Activated CD8-positive, alpha-beta memory T cell treated with anti-CD3 and anti-CD28 coated beads for 24 hours (primary cell): ENCODE measurements around the gene CBX3.
"Not testable (repeated sequence)": the region's sequence is repeated elsewhere in the genome, so short reads cannot be mapped to it uniquely, and the experiment has no call there.

Experiments used
- DNase-seq: peaks from one replicate; pipeline ENCODE4 v3.0.0-alpha.2; 2020

CBX3 gene

GRCh38 chr7:26208040-26208439 is 6.5 kb downstream of the CBX3 start:
- no peak for DNase-seq

GRCh38 chr7:26212921-26213718 is 11.6 kb downstream of the CBX3 start:
- no peak for DNase-seq

- DNase-seq: no peak
Observed at GRCh38 chr7:26213807-26214515, 12.4 kb downstream of the CBX3 start.

- DNase-seq: no peak
Observed at GRCh38 chr7:26216049-26216448, 14.5 kb downstream of the CBX3 start.

GRCh38 chr7:26224359-26224758 is 22.8 kb downstream of the CBX3 start:
- DNase-seq: no peak

- DNase-seq: no peak
Observed at GRCh38 chr7:26227987-26228386, 26.4 kb downstream of the CBX3 start.

GRCh38 chr7:26233902-26234511 is 32.5 kb downstream of the CBX3 start:
- DNase-seq: no peak

- DNase-seq: no peak
Observed at GRCh38 chr7:26237035-26237807, 35.7 kb downstream of the CBX3 start.

- DNase-seq: no peak
Observed at GRCh38 chr7:26238032-26238431, 36.5 kb downstream of the CBX3 start.

- no peak for DNase-seq
Observed at GRCh38 chr7:26245150-26245549, 43.6 kb downstream of the CBX3 start.

- DNase-seq: no peak
Observed at GRCh38 chr7:26250239-26250638, 48.7 kb downstream of the CBX3 start.

- DNase-seq: not testable (repeated sequence)
Observed at GRCh38 chr7:26261866-26262265, 60.3 kb downstream of the CBX3 start.
